Measurements from ENCODE around the gene SERHL2.
A peak's percentile ranks its signal among the peaks of the same experiment; 100 is the strongest.
"Not testable (repeated sequence)": the region's sequence is repeated elsewhere in the genome, so short reads cannot be mapped to it uniquely, and the experiment has no call there.

SERHL2 gene

GRCh38 chr22:42608823-42609361, 55.1 kb downstream of the SERHL2 start:
- DNase-seq, result peak; percentile 13

GRCh38 chr22:42610186-42610585, 56.4 kb downstream of the SERHL2 start:
- DNase-seq, result no peak

- no peak for DNase-seq
Observed at GRCh38 chr22:42611051-42611450, 57.3 kb downstream of the SERHL2 start.

GRCh38 chr22:42612336-42612735, 58.6 kb downstream of the SERHL2 start:
- DNase-seq, result no peak

GRCh38 chr22:42613872-42614301, 60.1 kb downstream of the SERHL2 start:
- DNase-seq, result no peak

- peak; percentile 98 for DNase-seq
Observed at GRCh38 chr22:42614312-42615091, 60.7 kb downstream of the SERHL2 start, which contains the start of gene POLDIP3. Gene POLDIP3, minus strand, starts transcription at chr22:42614883. Its CDS starts 26 bp downstream, at chr22:42614857.

- peak; percentile 99 for DNase-seq
Observed at GRCh38 chr22:42615092-42615859, 61.5 kb downstream of the SERHL2 start.

GRCh38 chr22:42615860-42616175, 62.1 kb downstream of the SERHL2 start:
- not testable (repeated sequence) for DNase-seq

GRCh38 chr22:42617155-42617983, 63.6 kb downstream of the SERHL2 start:
- no peak for DNase-seq

- no peak for DNase-seq
Observed at GRCh38 chr22:42619261-42620063, 65.7 kb downstream of the SERHL2 start.

- no peak for DNase-seq
Observed at GRCh38 chr22:42620084-42620483, 66.3 kb downstream of the SERHL2 start.

GRCh38 chr22:42621505-42622002, 67.8 kb downstream of the SERHL2 start:
- DNase-seq, result peak; percentile 16

- no peak for DNase-seq
Observed at GRCh38 chr22:42622061-42622710, 68.4 kb downstream of the SERHL2 start.

- no peak for DNase-seq
Observed at GRCh38 chr22:42623301-42623751, 69.6 kb downstream of the SERHL2 start.
